Chondrocyte (in vitro differentiated cells): Measurements from ENCODE around the gene BHLHE40. TPM values are rescaled to one million over a fixed set of nuclear protein-coding genes. Genes with fewer than 3 reads are reported as not detected.

Source experiments
- DNase-seq: peaks from one replicate; pipeline ENCODE4 v3.0.0; 2021; ENCODE audit warnings: mixed read lengths, low spot score
- H3K27ac Mint-ChIP-seq: one replicate; pipeline ENCODE4 v1.8.0; 2021; ENCODE audit warnings: mild to moderate bottlenecking, moderate library complexity, mixed read lengths; ENCODE audit not compliant: unreplicated experiment
- H3K27me3 Mint-ChIP-seq: 2 replicates; pipeline ENCODE4 v1.8.0; 2021; ENCODE audit warnings: low read depth, mixed read lengths
- H3K36me3 Mint-ChIP-seq: 2 replicates; pipeline ENCODE4 v1.8.0; 2021; ENCODE audit warnings: low read depth, mixed read lengths
- H3K4me1 Mint-ChIP-seq: 2 replicates; pipeline ENCODE4 v1.8.0; 2021; ENCODE audit warnings: low read depth, mild to moderate bottlenecking, mixed read lengths
- H3K4me3 Mint-ChIP-seq: one replicate; pipeline ENCODE4 v1.8.0; 2021; ENCODE audit warnings: mild to moderate bottlenecking, moderate library complexity, mixed read lengths; ENCODE audit not compliant: unreplicated experiment
- H3K9me3 Mint-ChIP-seq: 2 replicates; pipeline ENCODE4 v1.8.0; 2021; ENCODE audit warnings: low read depth, mixed read lengths
- CTCF ChIP-seq: fragments of 200-600 bp; sonication (generic); IDR thresholded peaks from 2 replicates; pipeline ENCODE4 v1.5.0; 2021; ENCODE audit warnings: antibody characterized with exemption, mild to moderate bottlenecking, moderate library complexity
- total RNA-seq: library from RNA; stranded (reverse); gene quantifications from 3 replicates; pipeline ENCODE4 v1.2.1, GENCODE V29; 2021

BHLHE40 gene
- total RNA-seq, 1 donor from 2014 or later = 66.4 TPM

GRCh38 chr3:4999531-5000184, 20.4 kb downstream of the BHLHE40 start:
- no peaks in the 10 kb centered on the region for H3K9me3 Mint-ChIP-seq
- TF ChIP-seq CTCF = no peak
- no peak for DNase-seq
- H3K27me3 Mint-ChIP-seq = no peaks in the 10 kb centered on the region
- peaks cover 13% of the 10 kb centered on the region for H3K4me1 Mint-ChIP-seq
- H3K27ac Mint-ChIP-seq = no peak overlapping the region
- H3K4me3 Mint-ChIP-seq = no peak overlapping the region
- H3K36me3 Mint-ChIP-seq = no peaks in the 10 kb centered on the region

- Mint-ChIP-seq H3K27me3 (no peaks in the 10 kb centered on the region), H3K9me3 (no peaks in the 10 kb centered on the region), H3K4me1 (no peaks in the 10 kb centered on the region), H3K27ac (no peak overlapping the region), H3K4me3 (no peak overlapping the region), H3K36me3 (no peaks in the 10 kb centered on the region)
- TF ChIP-seq CTCF = no peak
- no peak for DNase-seq
These were observed 21.9 kb downstream of the BHLHE40 start for GRCh38 chr3:5001135-5001534.

- Mint-ChIP-seq H3K27ac (no peak overlapping the region), H3K27me3 (no peaks in the 10 kb centered on the region), H3K4me1 (peaks cover 2% of the 10 kb centered on the region), H3K36me3 (no peaks in the 10 kb centered on the region), H3K9me3 (no peaks in the 10 kb centered on the region), H3K4me3 (no peak overlapping the region)
- TF ChIP-seq CTCF = no peak
- no peak for DNase-seq
These were observed 22.6 kb downstream of the BHLHE40 start for GRCh38 chr3:5001805-5002173.

GRCh38 chr3:5002174-5002870, 23.1 kb downstream of the BHLHE40 start:
- Mint-ChIP-seq H3K36me3 (no peaks in the 10 kb centered on the region), H3K9me3 (no peaks in the 10 kb centered on the region), H3K27ac (no peak overlapping the region), H3K4me1 (peaks cover 3% of the 10 kb centered on the region), H3K4me3 (no peak overlapping the region), H3K27me3 (no peaks in the 10 kb centered on the region)
- TF ChIP-seq CTCF = no peak
- DNase-seq = no peak

- Mint-ChIP-seq H3K4me3 (no peak overlapping the region), H3K9me3 (no peaks in the 10 kb centered on the region), H3K27me3 (no peaks in the 10 kb centered on the region), H3K36me3 (no peaks in the 10 kb centered on the region), H3K4me1 (peaks cover 3% of the 10 kb centered on the region), H3K27ac (no peak overlapping the region)
- no peak for TF ChIP-seq CTCF
- no peak for DNase-seq
These were observed 23.6 kb downstream of the BHLHE40 start for GRCh38 chr3:5002871-5003247.
